ENCODE results near the gene FAM219B.

Gene FAM219B

DNA sequence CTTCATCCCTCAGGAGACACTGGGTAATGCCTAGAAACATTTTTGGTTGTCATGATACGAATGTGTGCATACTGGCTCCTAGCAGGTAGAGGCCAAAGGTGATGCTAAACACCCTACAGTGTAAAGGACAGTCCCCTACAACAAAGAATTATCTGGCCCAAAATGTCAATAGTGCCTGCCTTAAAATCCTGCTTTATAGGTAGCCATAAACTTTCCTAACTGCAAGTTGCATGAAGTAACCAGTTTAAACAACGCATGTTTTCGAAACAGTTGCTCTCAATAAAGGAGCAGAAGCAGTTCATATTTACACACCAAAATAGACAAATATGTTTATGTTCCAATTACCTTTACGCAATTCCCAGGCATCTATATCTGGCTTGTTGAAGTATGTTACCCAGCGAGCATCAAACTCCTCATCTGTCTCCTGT, 22.1 kb upstream of the FAM219B start:
- Histone ChIP-seq H3K9me2 (replicated peaks; ENCODE audit: insufficient read depth, low read length) (no peaks in the 10 kb centered on the region), H2AFZ (ENCODE audit: low read depth, low read length, severe bottlenecking) (no peak overlapping the region), H4K20me1 (ENCODE audit: low read depth, low read length) (peaks cover 17% of the 10 kb centered on the region; the same call in 1 of the 2 replicates), H3K4me3 (ENCODE audit: insufficient read depth, low read length, poor library complexity, severe bottlenecking) (no peak overlapping the region), H3K79me2 (ENCODE audit: insufficient read depth, low read length) (peaks cover 70% of the 10 kb centered on the region), H3K4me2 (ENCODE audit: low read depth, low read length, poor library complexity, severe bottlenecking) (no peak overlapping the region), H3K27ac (ENCODE audit: low read depth, low read length) (no peak overlapping the region), H3K9ac (ENCODE audit: low read length) (no peak overlapping the region), H3K36me3 (ENCODE audit: low read length) (peaks cover 39% of the 10 kb centered on the region), H3F3A (ENCODE audit: insufficient read depth) (peaks cover 14% of the 10 kb centered on the region; the same call in 1 of the 2 replicates), H3K9me3 (ENCODE audit: insufficient read depth, low read length) (no peaks in the 10 kb centered on the region), H3K27me3 (ENCODE audit: low read length) (no peaks in the 10 kb centered on the region)
- TF ChIP-seq EZH2phosphoT487 (conservative IDR thresholded peaks at IDR 0.05; ENCODE audit: low read length) = no peak
- TF ChIP-seq, protein P1, sequence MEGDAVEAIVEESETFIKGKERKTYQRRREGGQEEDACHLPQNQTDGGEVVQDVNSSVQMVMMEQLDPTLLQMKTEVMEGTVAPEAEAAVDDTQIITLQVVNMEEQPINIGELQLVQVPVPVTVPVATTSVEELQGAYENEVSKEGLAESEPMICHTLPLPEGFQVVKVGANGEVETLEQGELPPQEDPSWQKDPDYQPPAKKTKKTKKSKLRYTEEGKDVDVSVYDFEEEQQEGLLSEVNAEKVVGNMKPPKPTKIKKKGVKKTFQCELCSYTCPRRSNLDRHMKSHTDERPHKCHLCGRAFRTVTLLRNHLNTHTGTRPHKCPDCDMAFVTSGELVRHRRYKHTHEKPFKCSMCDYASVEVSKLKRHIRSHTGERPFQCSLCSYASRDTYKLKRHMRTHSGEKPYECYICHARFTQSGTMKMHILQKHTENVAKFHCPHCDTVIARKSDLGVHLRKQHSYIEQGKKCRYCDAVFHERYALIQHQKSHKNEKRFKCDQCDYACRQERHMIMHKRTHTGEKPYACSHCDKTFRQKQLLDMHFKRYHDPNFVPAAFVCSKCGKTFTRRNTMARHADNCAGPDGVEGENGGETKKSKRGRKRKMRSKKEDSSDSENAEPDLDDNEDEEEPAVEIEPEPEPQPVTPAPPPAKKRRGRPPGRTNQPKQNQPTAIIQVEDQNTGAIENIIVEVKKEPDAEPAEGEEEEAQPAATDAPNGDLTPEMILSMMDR (IDR thresholded peaks at IDR 0.05; ENCODE audit: insufficient read depth, low read length, poor library complexity, severe bottlenecking) = no peak

DNA sequence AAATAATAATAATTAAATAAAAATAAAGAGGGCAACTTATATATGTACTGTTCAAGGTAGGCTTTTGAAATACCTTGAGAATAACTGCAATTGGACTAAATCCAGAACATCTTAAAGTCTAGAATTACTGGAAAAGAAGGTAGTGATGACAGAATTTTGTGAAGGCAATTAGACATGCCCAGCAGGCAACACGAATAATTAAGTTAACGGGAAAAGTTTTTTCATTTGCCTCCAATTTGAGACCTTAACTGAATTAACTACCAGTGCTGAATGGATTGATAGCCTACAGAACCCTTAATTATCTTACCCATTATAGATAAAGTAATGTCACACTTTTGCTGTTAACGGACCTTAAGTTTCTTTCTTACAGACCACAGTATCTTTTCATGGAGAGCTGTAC, 17.9 kb upstream of the FAM219B start:
- H3K9me3 ChIP-seq (ENCODE audit: insufficient read depth, low read length) = no peaks in the 10 kb centered on the region
- peaks cover 32% of the 10 kb centered on the region for H3K79me2 ChIP-seq (ENCODE audit: insufficient read depth, low read length)

DNA sequence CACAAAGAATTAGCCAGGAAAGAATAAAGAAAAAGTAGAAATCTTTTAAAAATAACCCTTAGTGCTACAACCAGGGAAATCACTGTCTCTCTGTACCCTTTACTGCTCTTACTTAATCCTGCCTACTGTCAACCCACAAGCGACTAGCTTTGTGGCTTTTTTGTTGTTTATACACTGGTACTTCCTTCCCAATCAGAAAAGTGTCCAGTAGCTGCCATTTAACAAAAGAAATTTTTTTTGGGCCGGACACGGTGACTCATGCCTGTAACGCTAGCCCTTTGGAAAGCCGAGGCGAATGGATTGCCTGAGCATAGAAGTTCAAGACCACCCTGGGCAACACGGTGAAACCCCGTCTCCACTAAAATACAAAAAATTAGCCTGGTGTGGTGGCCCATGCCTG, 13.8 kb upstream of the FAM219B start:
- no peaks in the 10 kb centered on the region for H3K9me3 ChIP-seq (ENCODE audit: insufficient read depth, low read length)
- 0 out of 2 replicates have a peak, but pooled peaks cover 4% of the 10 kb centered on the region for H3K79me2 ChIP-seq (ENCODE audit: insufficient read depth, low read length)
- H3K4me2 ChIP-seq (ENCODE audit: low read depth, low read length, poor library complexity, severe bottlenecking) = no peak overlapping the region
- no peaks in the 10 kb centered on the region for H3K27me3 ChIP-seq (ENCODE audit: low read length)
- H3K9me2 ChIP-seq (replicated peaks; ENCODE audit: insufficient read depth, low read length) = no peaks in the 10 kb centered on the region
- no peak overlapping the region for H3K9ac ChIP-seq (ENCODE audit: low read length)
- peaks cover 25% of the 10 kb centered on the region; the same call in 1 of the 2 replicates for H3K36me3 ChIP-seq (ENCODE audit: low read length)
- H2AFZ ChIP-seq (ENCODE audit: low read depth, low read length, severe bottlenecking) = no peak overlapping the region
- H4K20me1 ChIP-seq (ENCODE audit: low read depth, low read length) = no peaks in the 10 kb centered on the region
- H3K27ac ChIP-seq (ENCODE audit: low read depth, low read length) = no peak overlapping the region
- H3K4me3 ChIP-seq (ENCODE audit: insufficient read depth, low read length, poor library complexity, severe bottlenecking) = no peak overlapping the region
- H3F3A ChIP-seq (ENCODE audit: insufficient read depth) = 0 out of 2 replicates have a peak, but pooled peaks cover 3% of the 10 kb centered on the region
- TF ChIP-seq, protein P1 (IDR thresholded peaks at IDR 0.05; ENCODE audit: insufficient read depth, low read length, poor library complexity, severe bottlenecking) = no peak
- TF ChIP-seq EZH2phosphoT487 (conservative IDR thresholded peaks at IDR 0.05; ENCODE audit: low read length) = no peak

More for the DNA sequence above, 17.9 kb upstream of the FAM219B start:
- H3K4me2 ChIP-seq (ENCODE audit: low read depth, low read length, poor library complexity, severe bottlenecking) = no peak overlapping the region
- peaks cover 33% of the 10 kb centered on the region for H3K36me3 ChIP-seq (ENCODE audit: low read length)
- no peak overlapping the region for H3K4me3 ChIP-seq (ENCODE audit: insufficient read depth, low read length, poor library complexity, severe bottlenecking)
- no peaks in the 10 kb centered on the region for H3K27me3 ChIP-seq (ENCODE audit: low read length)
- no peak for TF ChIP-seq EZH2phosphoT487 (conservative IDR thresholded peaks at IDR 0.05; ENCODE audit: low read length)
- TF ChIP-seq, protein P1 (IDR thresholded peaks at IDR 0.05; ENCODE audit: insufficient read depth, low read length, poor library complexity, severe bottlenecking) = no peak
- H3K27ac ChIP-seq (ENCODE audit: low read depth, low read length) = no peak overlapping the region
- H3F3A ChIP-seq (ENCODE audit: insufficient read depth) = peaks cover 7% of the 10 kb centered on the region; the same call in 1 of the 2 replicates
- H2AFZ ChIP-seq (ENCODE audit: low read depth, low read length, severe bottlenecking) = no peak overlapping the region
- no peaks in the 10 kb centered on the region for H3K9me2 ChIP-seq (replicated peaks; ENCODE audit: insufficient read depth, low read length)
- H3K9ac ChIP-seq (ENCODE audit: low read length) = no peak overlapping the region
- H4K20me1 ChIP-seq (ENCODE audit: low read depth, low read length) = peaks cover 10% of the 10 kb centered on the region; the same call in 1 of the 2 replicates

Data from SU-DHL-6 (cell line).